Endothelial cell of umbilical vein (primary cell): ENCODE results near the gene ENAH. TPM values are rescaled to one million over a fixed set of nuclear protein-coding genes. Genes with fewer than 3 reads are reported as not detected.
"Not testable (repeated sequence)": the region's sequence is repeated elsewhere in the genome, so short reads cannot be mapped to it uniquely, and the experiment has no call there.

ENCODE experiments used
- BruUV-seq: library from RNA; stranded (reverse); fragments of 400-500 nt; replicated peaks from 2 replicates; lab custom pipeline; 2021; lab: Mats Ljungman, UMichigan
- CTCF ChIA-PET: fragments of 300-600, 350-600 bp; sonication (Branson Sonifier 250); formaldehyde crosslinking; loops from one replicate; lab custom pipeline; 2021; ENCODE audit warnings: antibody characterized with exemption, inconsistent platforms; lab: Charles Lee
- POLR2A ChIA-PET: fragments of 300-600, 350-600 bp; sonication (Branson Sonifier 250); formaldehyde crosslinking; loops from one replicate; lab custom pipeline; 2021; ENCODE audit warnings: antibody characterized with exemption, inconsistent platforms; lab: Charles Lee
- DNase-seq: peaks from one replicate; pipeline ENCODE4 v3.0.0-alpha.2; 2011; ENCODE audit warnings: low read depth, low spot score
- FAIRE-seq: peaks from 2 replicates; lab custom pipeline; 2011; peaks lifted over from hg19 to GRCh38; lab: Jason Lieb, UNC
- H2AFZ ChIP-seq: 2 replicates; pipeline ENCODE4 v1.6.0; 2012; ENCODE audit warnings: low read depth, low read length, control low read depth, inconsistent platforms
- H3K27ac ChIP-seq: 2 replicates; pipeline ENCODE4 v1.5.1; 2011; ENCODE audit warnings: low read depth, mild to moderate bottlenecking, control low read depth, low read length, moderate library complexity; ENCODE audit not compliant: insufficient read depth
- H3K27me3 ChIP-seq, 2 experiments: 2 replicates each; pipeline versions ENCODE4 v1.6.0 to v1.6.1; 2011; ENCODE audit warnings: low read length in 2 of 2, mixed read lengths in 1 of 2; ENCODE audit not compliant: control insufficient read depth in 2 of 2, insufficient read depth in 2 of 2
- H3K36me3 ChIP-seq, 2 experiments: 2 replicates in 1 of 2; 3 replicates in 1 of 2; pipeline ENCODE4 v1.5.1; 2011; ENCODE audit warnings: low read length in 2 of 2, mild to moderate bottlenecking in 1 of 2, moderate library complexity in 1 of 2; ENCODE audit not compliant: control insufficient read depth in 2 of 2, insufficient read depth in 2 of 2; ENCODE audit errors: extremely low read depth in 1 of 2
- H3K4me1 ChIP-seq: 3 replicates; pipeline ENCODE4 v1.5.1; 2011; ENCODE audit warnings: mild to moderate bottlenecking, low read length; ENCODE audit not compliant: control insufficient read depth, insufficient read depth; ENCODE audit errors: extremely low read depth
- H3K4me2 ChIP-seq: 2 replicates; pipeline ENCODE4 v1.6.1; 2011; ENCODE audit warnings: low read length, control low read depth, mixed read lengths; ENCODE audit not compliant: insufficient read depth
- H3K4me3 ChIP-seq, 3 experiments: fragments of 200-600 bp in 1 of 3; sonication (generic), shearing (Covaris generic) in 1 of 3; replicated peaks in 1 of 3; 2 replicates each; pipeline ENCODE4 v1.5.1; 2011 to 2016; ENCODE audit warnings: control low read depth in 3 of 3, low read length in 3 of 3, mild to moderate bottlenecking in 2 of 3, inconsistent platforms in 1 of 3, low read depth in 1 of 3, moderate library complexity in 1 of 3; ENCODE audit not compliant: insufficient read depth in 1 of 3
- H3K79me2 ChIP-seq: 2 replicates; pipeline ENCODE4 v1.6.0; 2012; ENCODE audit warnings: low read length, inconsistent platforms; ENCODE audit not compliant: control insufficient read depth, insufficient read depth
- H3K9ac ChIP-seq: replicated peaks from 2 replicates; pipeline ENCODE3; 2011; ENCODE audit warnings: low read length, control low read depth; ENCODE audit not compliant: insufficient read depth; ENCODE audit errors: extremely low read depth
- H3K9me1 ChIP-seq: replicated peaks from 3 replicates; pipeline ENCODE4 v1.6.0; 2011; ENCODE audit warnings: mild to moderate bottlenecking, low read length; ENCODE audit not compliant: control insufficient read depth, insufficient read depth; ENCODE audit errors: extremely low read depth
- H3K9me3 ChIP-seq: replicated peaks from 2 replicates; pipeline ENCODE4 v1.5.1; 2012; ENCODE audit warnings: low read length, inconsistent platforms; ENCODE audit not compliant: control insufficient read depth, insufficient read depth
- H4K20me1 ChIP-seq: replicated peaks from 2 replicates; pipeline ENCODE3; 2011; ENCODE audit warnings: mild to moderate bottlenecking, low read length; ENCODE audit not compliant: control insufficient read depth, insufficient read depth; ENCODE audit errors: extremely low read depth
- EZH2 ChIP-seq: IDR thresholded peaks from 2 replicates; pipeline ENCODE4 v1.6.1; 2012; ENCODE audit warnings: borderline replicate concordance, low read depth, mild to moderate bottlenecking, moderate library complexity, low read length, inconsistent platforms; ENCODE audit not compliant: severe bottlenecking
- FOS ChIP-seq: IDR thresholded peaks from 2 replicates; pipeline ENCODE4 v1.6.1; 2011; ENCODE audit warnings: mild to moderate bottlenecking, low read length, moderate library complexity, borderline replicate concordance; ENCODE audit not compliant: insufficient read depth
- GATA2 ChIP-seq: IDR thresholded peaks from 2 replicates; pipeline ENCODE4 v1.7.0; 2011; ENCODE audit warnings: low read depth, mild to moderate bottlenecking, moderate library complexity, mixed read lengths, low read length; ENCODE audit not compliant: insufficient read length, insufficient read depth
- JUN ChIP-seq: IDR thresholded peaks from 2 replicates; pipeline ENCODE4 v1.6.1; 2011; ENCODE audit warnings: borderline replicate concordance, low read depth; ENCODE audit not compliant: insufficient read length, insufficient read depth
- MYC ChIP-seq: IDR thresholded peaks from one replicate; pipeline ENCODE4 v1.6.1; 2011; ENCODE audit warnings: mild to moderate bottlenecking, low read depth, low read length
- POLR2A ChIP-seq: IDR thresholded peaks from 2 replicates; pipeline ENCODE4 v1.6.1; 2012; ENCODE audit warnings: low read depth, mild to moderate bottlenecking, control low read depth, low read length
- POLR2AphosphoS5 ChIP-seq: IDR thresholded peaks from 2 replicates; pipeline ENCODE4 v1.6.1; 2012; ENCODE audit warnings: low read depth, mild to moderate bottlenecking, control low read depth, low read length, moderate library complexity; ENCODE audit not compliant: insufficient read depth
- dilution Hi-C: fragments of 300-500 bp; cut with MboI; formaldehyde crosslinking; loops from one replicate; pipeline ENCODE4 v1.15.0; 2019; ENCODE audit warnings: low sequenced_read_pairs; ENCODE audit not compliant: extremely low pct_ligation_motif_present
- intact Hi-C: fragments of 100-400 bp; cut with micrococcal nuclease; formaldehyde crosslinking; loops from one replicate; pipeline ENCODE4 v1.10.0; 2022
- polyA plus RNA-seq, 4 experiments: library from polyadenylated mRNA; depleted of rRNA in 3 of 4; stranded (reverse) in 3 of 4; unstranded in 1 of 4; fragments of >200 nt; gene quantifications; 2 replicates each; pipeline versions ENCODE4 v1.2.1 to v1.2.3, GENCODE V29; 2011 to 2012; ENCODE audit warnings: missing spikeins in 1 of 4
- total RNA-seq: library from RNA; stranded (reverse); gene quantifications from 2 replicates; pipeline ENCODE4 v1.2.3, GENCODE V29; 2021
- TF ChIP-seq, protein P1 (sequence below): IDR thresholded peaks from 2 replicates; pipeline ENCODE4 v1.6.1; 2011; ENCODE audit not compliant: insufficient read depth, insufficient read length

Gene ENAH
- total and polyA plus RNA-seq, 2 donors (not counting 3 experiments of a cell fraction or from before 2014, with no cell fraction given), result 19.9 to 95.6 TPM

DNA sequence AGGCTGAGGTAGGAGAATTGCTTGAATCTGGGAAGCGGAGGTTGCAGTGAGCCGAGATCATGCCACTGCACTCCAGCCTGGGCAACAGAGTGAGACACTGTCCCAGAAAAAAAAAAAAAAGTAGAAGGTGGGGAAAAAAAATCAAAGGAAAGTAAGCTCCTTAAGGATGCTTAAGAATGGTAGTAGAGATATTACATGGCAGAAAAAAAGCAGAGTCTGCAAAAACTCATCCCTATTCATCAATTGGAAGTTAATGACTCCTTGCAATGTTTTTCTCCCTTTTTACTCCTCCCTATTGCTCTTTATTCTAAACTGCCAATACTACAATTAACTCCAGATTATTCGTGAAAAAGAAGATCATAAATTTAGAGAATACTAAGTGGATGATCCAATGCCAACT lies 23.4 kb downstream of the ENAH start:
- ChIA-PET CTCF (no interaction called here), POLR2A (no interaction called here)
- FAIRE-seq, result no peak
- Histone ChIP-seq H3K27me3 (no peaks in the 10 kb centered on the region), H3K79me2 (peaks cover 30% of the 10 kb centered on the region), H3K4me2 (no peak overlapping the region), H3K9me3 (no peaks in the 10 kb centered on the region), H3K9ac (no peak overlapping the region), H3K4me3 (no peak overlapping the region), H3K4me1 (no peaks in the 10 kb centered on the region), H3K9me1 (no peaks in the 10 kb centered on the region), H3K36me3 (no peaks in the 10 kb centered on the region), H2AFZ (no peak overlapping the region), H3K27ac (no peak overlapping the region), H4K20me1 (peaks cover 2% of the 10 kb centered on the region)
- dilution Hi-C loops (no loop called here), intact Hi-C loops (no loop called here)
- TF ChIP-seq EZH2 (no peak), JUN (no peak), POLR2A (no peak), GATA2 (no peak), FOS (no peak), MYC (no peak), POLR2AphosphoS5 (no peak)
- TF ChIP-seq, protein P1, sequence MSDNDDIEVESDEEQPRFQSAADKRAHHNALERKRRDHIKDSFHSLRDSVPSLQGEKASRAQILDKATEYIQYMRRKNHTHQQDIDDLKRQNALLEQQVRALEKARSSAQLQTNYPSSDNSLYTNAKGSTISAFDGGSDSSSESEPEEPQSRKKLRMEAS, result no peak
- no peak for DNase-seq
- no TSS peak for BruUV-seq

DNA sequence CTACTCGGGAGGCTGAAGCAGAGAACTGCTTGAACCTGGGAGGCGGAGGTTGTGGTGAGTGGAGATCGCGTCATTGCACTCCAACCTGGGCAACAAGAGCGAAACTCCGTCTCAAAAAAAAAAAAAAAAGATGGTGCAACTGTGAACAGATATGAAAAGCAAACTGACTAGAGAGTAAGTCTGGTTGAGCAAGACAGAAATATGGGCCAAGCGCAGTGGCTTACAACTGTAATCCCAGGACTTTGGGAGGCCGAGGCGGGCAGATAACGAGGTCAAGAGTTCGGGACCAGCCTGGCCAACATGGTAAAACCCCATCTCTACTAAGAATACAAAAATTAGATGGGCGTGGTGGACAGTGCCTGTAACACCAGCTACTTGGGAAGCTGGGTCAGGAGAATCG lies 24.1 kb downstream of the ENAH start:
- CTCF ChIA-PET, result interaction anchor here (1.2 kb wide), 1 partner anchor 9 kb away, joined by 4 read pairs; no protein-coding TSS in a partner anchor
- H3K27ac ChIP-seq, H3K9me3 ChIP-seq, FAIRE-seq, intact Hi-C loops, H3K4me2 ChIP-seq, H3K27me3 ChIP-seq, H3K4me1 ChIP-seq, BruUV-seq, POLR2A ChIA-PET, H3K36me3 ChIP-seq, H3K9ac ChIP-seq, H4K20me1 ChIP-seq, H2AFZ ChIP-seq, H3K9me1 ChIP-seq, dilution Hi-C loops, DNase-seq, H3K4me3 ChIP-seq: not testable (repeated sequence)
- peaks cover 30% of the 10 kb centered on the region for H3K79me2 ChIP-seq
